ACC112 (cell line): Measurements from ENCODE around the gene OGG1.

ENCODE experiments used
- H2AFZ ChIP-seq: fragments of 200-600 bp; sonication (generic); one replicate; pipeline ENCODE4 v1.6.0; 2017; ENCODE audit warnings: antibody characterized with exemption, low read length; ENCODE audit not compliant: unreplicated experiment
- H3K27ac ChIP-seq: fragments of 200-600 bp; sonication (generic); 2 replicates; pipeline ENCODE4 v1.5.1; 2014; ENCODE audit warnings: low read depth, mild to moderate bottlenecking, antibody characterized with exemption, low read length, moderate library complexity
- H3K27me3 ChIP-seq: fragments of 200-600 bp; sonication (generic); 2 replicates; pipeline ENCODE4 v1.6.1; 2014; ENCODE audit warnings: mild to moderate bottlenecking, antibody characterized with exemption, low read length, moderate library complexity, mixed read lengths; ENCODE audit not compliant: insufficient read depth
- H3K36me3 ChIP-seq: fragments of 200-600 bp; sonication (generic); 2 replicates; pipeline ENCODE4 v1.6.1; 2016; ENCODE audit warnings: mild to moderate bottlenecking, antibody characterized with exemption, low read length, moderate library complexity, mixed read lengths; ENCODE audit not compliant: insufficient read depth
- H3K4me1 ChIP-seq: fragments of 200-600 bp; sonication (generic); one replicate; pipeline ENCODE4 v1.6.1; 2016; ENCODE audit warnings: low read length, mixed read lengths; ENCODE audit not compliant: insufficient read depth, unreplicated experiment, control insufficient read depth
- H3K4me3 ChIP-seq: fragments of 200-600 bp; sonication (generic); 2 replicates; pipeline ENCODE4 v1.5.1; 2014; ENCODE audit warnings: mild to moderate bottlenecking, low read depth, low read length
- H3K79me2 ChIP-seq: fragments of 200-600 bp; sonication (generic); one replicate; pipeline ENCODE4 v1.6.0; 2016; ENCODE audit warnings: low read length; ENCODE audit not compliant: control insufficient read depth, unreplicated experiment, insufficient read depth

The OGG1 gene

DNA sequence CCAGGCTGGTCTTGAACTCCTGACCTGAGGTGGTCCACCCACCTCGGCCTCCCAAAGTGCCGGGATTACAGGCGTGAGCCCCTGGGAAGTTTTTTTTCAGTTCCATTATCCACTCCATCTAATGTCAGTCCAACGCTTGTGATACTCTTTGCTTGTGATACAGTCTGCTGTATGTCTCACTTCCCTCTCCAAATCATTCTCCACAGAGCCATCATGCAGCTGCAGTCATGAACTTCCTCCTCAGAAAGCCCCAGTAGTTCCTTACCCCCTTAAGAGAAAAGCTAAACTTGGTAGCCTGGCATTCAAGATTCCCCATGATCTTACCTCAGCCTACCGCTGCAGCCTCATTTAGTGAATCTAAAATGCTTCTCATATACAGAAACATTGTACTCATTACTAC, 45.5 kb downstream of the OGG1 start:
- Histone ChIP-seq H2AFZ (no peak overlapping the region), H3K36me3 (peaks cover 19% of the 10 kb centered on the region), H3K4me1 (peaks cover 17% of the 10 kb centered on the region), H3K79me2 (peaks cover 52% of the 10 kb centered on the region), H3K4me3 (no peak overlapping the region), H3K27me3 (no peaks in the 10 kb centered on the region), H3K27ac (no peak overlapping the region)

- Histone ChIP-seq H3K27me3 (no peaks in the 10 kb centered on the region), H2AFZ (no peak overlapping the region), H3K36me3 (peaks cover 27% of the 10 kb centered on the region), H3K79me2 (peaks cover 45% of the 10 kb centered on the region), H3K27ac (no peak overlapping the region), H3K4me1 (peaks cover 9% of the 10 kb centered on the region), H3K4me3 (no peak overlapping the region)
These were observed 47.6 kb downstream of the OGG1 start for GRCh38 chr3:9797196-9797945.

GRCh38 chr3:9800529-9800928, 50.8 kb downstream of the OGG1 start:
- no peak overlapping the region for H2AFZ ChIP-seq
- peaks cover 24% of the 10 kb centered on the region for H3K79me2 ChIP-seq
- no peak overlapping the region for H3K27ac ChIP-seq
- peaks cover 50% of the 10 kb centered on the region for H3K36me3 ChIP-seq
- H3K27me3 ChIP-seq, result no peaks in the 10 kb centered on the region
- H3K4me3 ChIP-seq, result no peak overlapping the region
- no peaks in the 10 kb centered on the region for H3K4me1 ChIP-seq

DNA sequence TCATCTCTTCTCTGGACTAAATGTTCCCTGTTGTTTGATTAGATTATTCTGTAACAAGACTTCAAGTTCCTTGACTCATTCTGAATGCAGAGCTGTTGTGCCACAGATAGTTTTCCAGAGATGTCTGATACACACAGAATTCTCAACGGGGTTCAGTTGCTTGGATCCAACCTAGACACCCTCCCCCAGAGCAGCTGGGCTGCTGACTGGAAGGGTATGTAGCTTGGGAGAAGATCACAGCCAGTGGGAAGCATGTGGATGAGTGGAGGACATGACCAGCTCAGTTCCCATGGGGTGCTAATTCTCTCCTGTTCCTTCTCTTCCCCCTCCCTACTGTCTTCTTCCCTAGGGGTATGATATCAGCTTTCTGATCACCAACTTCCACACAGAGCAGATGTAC, 53.7 kb downstream of the OGG1 start:
- H3K36me3 ChIP-seq, result peaks cover 44% of the 10 kb centered on the region
- H3K4me3 ChIP-seq, result no peak overlapping the region
- no peak overlapping the region for H3K27ac ChIP-seq

GRCh38 chr3:9804996-9805395, 55.2 kb downstream of the OGG1 start:
- Histone ChIP-seq H3K27ac (no peak overlapping the region), H3K36me3 (peaks cover 39% of the 10 kb centered on the region), H2AFZ (no peak overlapping the region), H3K4me3 (no peak overlapping the region), H3K79me2 (peaks cover 5% of the 10 kb centered on the region), H3K27me3 (no peaks in the 10 kb centered on the region), H3K4me1 (peaks cover 16% of the 10 kb centered on the region)

More for the DNA sequence above, 53.7 kb downstream of the OGG1 start:
- peaks cover 5% of the 10 kb centered on the region for H3K79me2 ChIP-seq
- peaks cover 5% of the 10 kb centered on the region for H3K4me1 ChIP-seq
- no peaks in the 10 kb centered on the region for H3K27me3 ChIP-seq
- H2AFZ ChIP-seq, result no peak overlapping the region

- Histone ChIP-seq H3K79me2 (peaks cover 5% of the 10 kb centered on the region), H3K4me1 (peaks cover 22% of the 10 kb centered on the region), H2AFZ (no peak overlapping the region), H3K27ac (no peak overlapping the region), H3K27me3 (no peaks in the 10 kb centered on the region), H3K4me3 (no peak overlapping the region), H3K36me3 (peaks cover 35% of the 10 kb centered on the region)
These were observed 56.4 kb downstream of the OGG1 start for GRCh38 chr3:9806137-9806536.
